Left kidney (tissue), 8 donors: Measurements from ENCODE around the gene TIMM44. TPM values are rescaled to one million over a fixed set of nuclear protein-coding genes. Genes with fewer than 3 reads are reported as not detected.

Experiments used
- DNase-seq: peaks from one replicate; pipeline ENCODE4 v3.0.0-alpha.2; 2013
- long read RNA-seq, 8 donors: transcript quantifications; one replicate each; lab custom pipeline, GENCODE V29; 2026
- polyA plus RNA-seq: library from polyadenylated mRNA; unstranded; fragments of 120-200 nt; gene quantifications from one replicate; pipeline ENCODE4 v1.2.1, GENCODE V29; 2013; ENCODE audit not compliant: insufficient read length

TIMM44 gene, protein sequence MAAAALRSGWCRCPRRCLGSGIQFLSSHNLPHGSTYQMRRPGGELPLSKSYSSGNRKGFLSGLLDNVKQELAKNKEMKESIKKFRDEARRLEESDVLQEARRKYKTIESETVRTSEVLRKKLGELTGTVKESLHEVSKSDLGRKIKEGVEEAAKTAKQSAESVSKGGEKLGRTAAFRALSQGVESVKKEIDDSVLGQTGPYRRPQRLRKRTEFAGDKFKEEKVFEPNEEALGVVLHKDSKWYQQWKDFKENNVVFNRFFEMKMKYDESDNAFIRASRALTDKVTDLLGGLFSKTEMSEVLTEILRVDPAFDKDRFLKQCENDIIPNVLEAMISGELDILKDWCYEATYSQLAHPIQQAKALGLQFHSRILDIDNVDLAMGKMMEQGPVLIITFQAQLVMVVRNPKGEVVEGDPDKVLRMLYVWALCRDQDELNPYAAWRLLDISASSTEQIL
- 46.7 TPM for polyA plus RNA-seq
- long read RNA-seq, donor 1, transcript TIMM44-201 (13 exons, 2,075 nt) = major isoform, 8 of 16 reads
- long read RNA-seq, donor 1, transcript TIMM44-211 (3 exons, 556 nt) = minor isoform, 7 of 16 reads
- long read RNA-seq, donor 1, partial matches to known transcripts = 0 of 16 reads
- long read RNA-seq, donor 1, other reads (novel, unspliced or antisense) = 0 of 16 reads
- long read RNA-seq, donor 2, transcript TIMM44-211 (3 exons, 556 nt) = minor isoform, 7 of 21 reads
- long read RNA-seq, donor 2, transcript TIMM44-201 (13 exons, 2,075 nt) = major isoform, 9 of 21 reads
- long read RNA-seq, donor 2, partial matches to known transcripts = 0 of 21 reads
- long read RNA-seq, donor 2, other reads (novel, unspliced or antisense) = 0 of 21 reads
- long read RNA-seq, donor 3, transcript TIMM44-210 (1 exons, 2,227 nt) = minor isoform, 6 of 27 reads
- long read RNA-seq, donor 3, transcript TIMM44-201 (13 exons, 2,075 nt) = major isoform, 10 of 27 reads
- long read RNA-seq, donor 3, partial matches to known transcripts = 7 of 27 reads
- long read RNA-seq, donor 3, other reads (novel, unspliced or antisense) = 0 of 27 reads
- long read RNA-seq, donor 4, partial matches to known transcripts = 0 of 3 reads
- long read RNA-seq, donor 4, other reads (novel, unspliced or antisense) = 0 of 3 reads
- long read RNA-seq, donor 5, transcript TIMM44-201 (13 exons, 2,075 nt) = major isoform, 9 of 22 reads
- long read RNA-seq, donor 5, transcript TIMM44-211 (3 exons, 556 nt) = minor isoform, 5 of 22 reads
- long read RNA-seq, donor 5, partial matches to known transcripts = 0 of 22 reads
- long read RNA-seq, donor 5, other reads (novel, unspliced or antisense) = 0 of 22 reads
- long read RNA-seq, donor 6, transcript TIMM44-210 (1 exons, 2,227 nt) = minor isoform, 8 of 23 reads
- long read RNA-seq, donor 6, transcript TIMM44-211 (3 exons, 556 nt) = major isoform, 9 of 23 reads
- long read RNA-seq, donor 6, transcript TIMM44-201 (13 exons, 2,075 nt) = minor isoform, 5 of 23 reads
- long read RNA-seq, donor 6, partial matches to known transcripts = 0 of 23 reads
- long read RNA-seq, donor 6, other reads (novel, unspliced or antisense) = 0 of 23 reads
- long read RNA-seq, donor 7, transcript TIMM44-211 (3 exons, 556 nt) = minor isoform, 5 of 22 reads
- long read RNA-seq, donor 7, transcript TIMM44-201 (13 exons, 2,075 nt) = major isoform, 11 of 22 reads
- long read RNA-seq, donor 7, partial matches to known transcripts = 0 of 22 reads
- long read RNA-seq, donor 7, other reads (novel, unspliced or antisense) = 0 of 22 reads
- long read RNA-seq, donor 8, partial matches to known transcripts = 0 of 7 reads
- long read RNA-seq, donor 8, other reads (novel, unspliced or antisense) = 0 of 7 reads

DNA sequence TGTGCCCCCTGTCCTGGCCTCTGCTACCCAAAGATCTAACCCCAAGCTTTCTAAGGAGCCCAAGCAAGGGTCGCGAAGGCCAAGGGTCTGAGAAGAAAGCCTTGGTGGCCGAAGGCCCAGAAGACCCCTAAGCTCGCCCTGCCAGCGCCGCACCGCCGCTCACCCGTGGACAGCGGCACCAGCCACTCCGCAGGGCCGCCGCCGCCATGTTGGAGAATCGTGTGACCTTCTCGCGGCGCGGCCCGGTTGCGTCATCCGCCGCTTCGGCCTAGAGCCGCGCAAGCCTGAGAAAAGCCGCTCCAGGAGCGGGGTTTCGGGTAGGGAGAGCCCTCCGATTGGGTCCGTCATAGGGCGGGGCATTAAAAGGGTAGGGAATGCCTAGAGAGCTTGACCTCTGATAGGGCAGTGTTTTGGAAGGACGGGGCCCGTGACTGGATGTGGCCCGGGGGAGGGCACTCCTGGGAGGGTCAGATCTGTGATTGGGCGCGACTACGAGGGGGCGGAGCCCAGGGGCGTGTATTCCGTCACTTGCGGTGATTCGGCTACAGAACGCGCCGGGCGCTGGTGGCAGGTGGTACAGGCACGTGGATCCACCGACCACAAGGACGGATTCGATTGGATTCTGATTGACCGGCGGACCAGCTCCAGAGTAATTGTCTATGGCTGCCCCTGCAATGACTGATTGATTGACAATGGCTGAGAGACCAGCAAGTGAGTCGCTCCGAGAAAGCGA, at the start of gene TIMM44:
TIMM44 (minus strand) TSS at position 223 of the 733 bp plus-strand sequence; CDS start at position 208, 15 bp downstream.
- DNase-seq = peak; percentile 99

DNA sequence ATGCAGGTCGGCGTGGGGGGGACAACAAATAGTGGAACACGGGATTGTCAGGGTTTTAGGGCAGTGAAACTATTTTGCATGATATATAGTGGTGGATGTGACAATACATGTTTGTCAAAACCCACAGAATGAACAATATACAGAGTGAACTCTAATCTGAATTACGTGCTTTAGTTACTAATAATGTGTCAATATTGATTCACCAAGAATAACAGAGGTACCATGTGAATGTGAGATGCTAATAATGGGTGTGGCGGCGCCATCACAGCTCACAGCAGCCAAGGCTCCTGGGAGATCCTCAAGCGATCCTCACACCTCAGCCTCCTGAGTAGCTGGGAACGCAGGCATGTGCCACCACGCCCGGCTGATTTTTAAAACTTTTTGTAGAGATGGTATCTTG, 49.1 kb upstream of the TIMM44 start:
- DNase-seq = no peak

DNA sequence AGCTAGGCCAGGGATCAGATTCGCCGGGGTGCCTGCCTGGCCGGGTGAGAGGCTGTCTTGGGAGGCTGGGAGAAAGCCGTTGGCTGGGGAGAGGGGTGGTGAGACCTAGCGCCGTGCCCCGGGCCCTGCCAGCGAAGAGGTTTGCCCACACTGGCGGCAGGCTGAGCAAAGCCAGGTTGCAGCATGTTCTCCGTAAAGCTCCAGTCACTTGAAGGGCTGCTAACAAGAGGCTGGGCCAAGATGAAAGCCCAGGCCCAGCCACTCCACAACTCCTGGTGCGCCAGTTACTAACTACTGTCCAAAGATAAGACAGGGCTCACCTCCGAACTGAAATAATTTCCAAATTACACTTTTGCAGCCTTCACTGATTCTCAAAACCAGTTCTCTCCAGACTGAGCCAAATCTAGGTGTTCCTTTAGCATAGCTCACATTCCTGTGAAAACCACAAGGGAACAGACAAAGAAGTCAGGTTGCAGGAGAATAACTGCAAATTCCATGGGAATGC, 45.7 kb upstream of the TIMM44 start:
- no peak for DNase-seq

DNA sequence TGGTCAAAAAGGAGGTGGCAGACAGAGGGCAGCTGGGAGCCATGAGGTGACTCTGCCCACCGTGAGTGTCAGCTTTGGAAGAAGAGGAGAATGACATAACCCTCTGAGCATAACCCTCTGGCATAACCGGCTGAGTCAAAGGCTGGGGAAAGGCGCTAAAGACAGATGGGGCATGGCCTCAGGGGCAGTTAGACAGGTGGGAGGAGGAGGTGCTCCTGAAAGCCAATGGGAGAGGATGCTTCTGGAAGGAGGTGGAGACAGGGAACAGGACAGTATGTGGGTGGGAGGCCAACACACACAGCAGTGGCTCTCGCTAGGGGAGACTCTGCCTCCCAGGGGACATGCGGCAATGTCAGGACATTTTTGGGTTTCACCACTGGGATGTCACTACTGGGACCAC, 44.8 kb upstream of the TIMM44 start:
- no peak for DNase-seq

DNA sequence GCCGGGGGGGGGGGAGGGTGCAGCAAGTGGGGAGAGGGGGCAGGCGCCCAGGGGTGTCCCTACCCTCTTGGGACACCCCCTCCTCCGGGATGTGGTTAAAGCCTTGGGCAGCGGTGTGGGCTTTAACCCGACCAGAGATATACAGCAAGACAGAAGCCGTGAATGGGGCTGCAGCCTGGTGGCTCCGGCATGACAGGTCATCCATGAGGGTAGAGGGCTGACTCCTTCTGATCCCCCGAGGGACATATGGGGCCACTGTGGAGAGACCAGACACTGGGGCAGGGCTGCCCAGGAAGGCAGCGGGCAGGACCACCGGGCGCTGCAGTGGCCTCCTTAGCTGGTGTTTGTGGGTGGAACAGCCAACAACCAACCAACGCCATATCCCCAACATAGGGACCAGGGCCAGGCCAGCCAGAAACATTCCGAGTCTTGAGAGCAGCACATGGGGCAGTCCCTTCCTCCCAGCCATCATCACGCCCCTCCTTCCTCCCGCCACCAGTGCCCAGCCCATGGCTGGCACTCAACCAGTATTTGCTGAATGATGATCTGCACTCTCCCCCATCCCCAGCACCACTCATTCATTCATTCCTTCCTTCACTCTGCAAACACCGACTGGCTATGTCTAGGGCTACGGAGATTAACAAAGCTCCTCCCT, 43.8 kb upstream of the TIMM44 start:
- no peak for DNase-seq

DNA sequence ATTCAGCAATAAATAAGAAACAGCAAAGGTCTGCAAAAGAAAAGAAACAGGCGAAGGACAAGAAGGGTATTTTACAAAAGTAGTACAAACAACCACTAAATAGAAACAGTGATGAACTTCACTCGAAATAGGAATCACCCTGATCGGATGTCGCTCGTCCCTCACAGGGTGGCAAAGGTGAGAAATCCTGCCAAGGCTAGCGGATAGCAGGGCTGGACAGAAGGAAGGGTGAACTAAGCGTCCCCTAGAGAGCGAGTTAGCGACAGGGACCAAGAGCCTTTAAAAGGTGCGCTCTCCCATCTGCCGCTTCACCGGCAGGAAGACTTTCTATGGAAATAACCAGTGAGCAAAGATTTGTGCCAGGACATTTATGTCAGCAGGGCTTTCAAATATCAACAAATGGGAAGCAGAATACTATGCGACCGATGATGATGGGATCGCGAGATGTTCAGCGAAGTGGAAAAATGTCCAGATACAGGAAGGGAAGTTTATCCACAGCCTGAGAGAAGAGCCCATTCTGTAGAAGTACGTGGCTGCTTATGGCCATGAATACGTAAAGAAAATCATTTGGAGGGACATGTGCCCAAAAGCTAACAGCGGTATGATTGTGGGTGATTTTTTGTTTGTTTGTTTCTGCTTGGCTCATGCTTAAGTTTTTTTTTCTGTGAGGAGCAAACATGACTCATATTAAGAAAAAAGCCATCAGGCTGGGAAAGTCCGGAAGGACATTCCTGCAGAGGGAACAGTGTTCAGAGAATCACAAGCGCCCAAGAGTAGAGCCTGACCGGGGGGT, 43.1 kb upstream of the TIMM44 start:
- no peak for DNase-seq

DNA sequence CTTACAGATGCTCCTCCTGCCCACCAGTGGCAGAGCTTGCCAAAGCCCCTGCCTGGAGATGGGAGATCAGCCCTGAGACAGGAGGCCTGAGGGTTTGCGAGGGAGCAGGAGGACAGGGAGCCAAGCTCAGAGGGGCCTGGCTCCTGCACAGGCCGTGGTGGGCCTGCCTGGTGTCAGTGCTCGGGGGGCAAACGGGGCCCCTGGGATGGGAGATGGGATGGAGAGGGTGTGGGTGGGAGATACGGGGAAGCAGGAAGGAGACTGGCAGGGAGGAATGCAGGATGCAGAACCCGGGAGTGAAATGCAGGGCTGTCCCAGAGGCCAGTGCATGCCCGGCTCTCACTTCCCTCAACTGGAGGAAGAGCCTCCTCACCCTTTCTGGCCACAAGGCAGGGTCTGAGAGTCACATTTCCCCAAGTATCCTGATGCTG, 42.0 kb upstream of the TIMM44 start:
- no peak for DNase-seq

DNA sequence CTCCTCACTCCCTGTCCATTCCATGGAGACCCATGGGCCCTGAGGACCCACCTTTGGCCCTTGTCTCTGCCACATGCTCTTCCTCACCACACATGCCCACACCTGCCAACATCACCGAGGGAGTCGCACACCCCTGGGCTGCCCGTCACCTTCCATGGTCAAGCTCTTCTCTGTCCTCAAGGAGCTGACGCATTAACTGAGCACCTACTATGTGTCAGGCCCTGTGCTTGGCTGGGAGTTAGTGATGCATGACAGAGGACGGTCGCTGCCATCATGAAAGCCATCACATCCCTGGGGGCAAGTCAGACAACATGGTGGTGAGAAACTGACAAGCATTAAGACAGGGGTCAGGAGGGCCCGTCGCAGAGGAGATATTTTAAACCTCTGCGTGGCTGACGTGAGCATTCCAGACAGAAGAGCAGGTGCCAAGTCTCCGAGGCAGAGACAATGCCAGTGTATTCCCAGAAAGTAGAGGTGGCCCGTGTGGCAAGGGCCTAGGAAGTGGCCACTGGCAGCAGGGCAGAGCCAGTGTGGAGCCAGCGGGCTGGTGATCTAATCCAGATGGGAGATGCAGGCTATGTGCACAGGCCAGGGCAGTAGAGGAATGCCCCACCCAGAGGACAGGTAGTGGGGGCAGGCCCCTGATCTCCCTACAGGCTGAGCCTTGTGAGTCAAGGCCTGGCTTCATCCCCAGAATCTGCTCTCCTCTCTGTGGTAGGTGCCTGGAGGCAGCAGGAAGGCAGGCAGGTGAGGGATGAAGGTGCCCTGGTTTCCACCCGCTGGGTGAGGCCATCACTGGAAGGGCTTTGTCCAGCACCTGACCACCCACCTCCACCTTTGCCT, 40.8 kb upstream of the TIMM44 start:
- no peak for DNase-seq

DNA sequence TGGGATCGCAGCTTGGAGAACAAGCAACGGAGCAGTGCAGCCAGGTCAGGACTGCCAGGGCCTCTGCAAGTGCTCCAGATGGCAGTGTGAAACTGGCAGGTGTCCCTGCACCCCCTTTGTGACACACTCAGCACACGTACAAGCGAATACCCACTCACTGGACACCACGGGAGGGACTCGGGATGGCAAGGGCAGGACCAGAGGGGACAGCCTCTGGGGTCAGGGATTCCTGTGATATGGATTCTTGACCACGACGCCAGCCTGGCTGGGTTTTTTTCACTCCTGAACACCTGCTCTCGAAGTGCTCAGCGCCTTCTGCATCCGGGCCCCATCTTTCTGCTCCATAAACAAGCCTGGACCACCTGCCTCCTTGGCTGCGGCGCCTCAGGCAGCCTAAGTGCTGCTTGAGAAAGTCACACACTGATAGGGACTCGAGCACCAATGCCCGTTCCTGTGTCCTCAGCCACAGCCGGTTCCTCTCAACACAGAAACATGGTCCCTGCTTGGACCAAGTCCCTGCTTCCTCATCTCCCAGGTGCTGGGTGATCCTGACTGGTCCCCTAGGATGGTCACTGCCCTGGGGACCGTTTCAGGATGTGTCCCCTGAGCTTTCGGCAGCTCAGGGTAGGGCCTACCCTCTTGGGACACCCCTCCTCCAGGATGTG, 40.0 kb upstream of the TIMM44 start:
- no peak for DNase-seq

DNA sequence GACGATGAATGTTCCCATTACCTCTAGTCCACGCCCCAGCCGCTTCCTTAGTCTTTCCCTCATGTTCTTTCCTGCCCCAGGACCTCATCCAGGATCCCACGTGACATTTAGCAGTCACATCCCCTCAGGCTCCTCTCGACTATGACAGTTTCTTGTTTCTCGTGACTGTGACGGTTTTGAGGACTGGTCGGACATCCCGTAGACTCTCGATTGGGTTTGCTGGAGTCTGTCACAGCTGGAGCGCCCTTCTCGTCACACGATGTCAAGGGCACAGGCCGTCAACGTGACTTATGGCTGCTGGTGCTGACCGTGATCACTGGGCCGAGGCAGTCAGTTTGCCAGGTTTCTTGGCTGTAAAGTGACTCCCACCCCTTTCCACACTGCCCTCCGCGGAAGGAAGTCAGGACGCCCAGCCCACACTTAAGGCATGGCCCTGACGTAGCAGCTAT, 39.2 kb upstream of the TIMM44 start:
- peak; percentile 48 for DNase-seq

DNA sequence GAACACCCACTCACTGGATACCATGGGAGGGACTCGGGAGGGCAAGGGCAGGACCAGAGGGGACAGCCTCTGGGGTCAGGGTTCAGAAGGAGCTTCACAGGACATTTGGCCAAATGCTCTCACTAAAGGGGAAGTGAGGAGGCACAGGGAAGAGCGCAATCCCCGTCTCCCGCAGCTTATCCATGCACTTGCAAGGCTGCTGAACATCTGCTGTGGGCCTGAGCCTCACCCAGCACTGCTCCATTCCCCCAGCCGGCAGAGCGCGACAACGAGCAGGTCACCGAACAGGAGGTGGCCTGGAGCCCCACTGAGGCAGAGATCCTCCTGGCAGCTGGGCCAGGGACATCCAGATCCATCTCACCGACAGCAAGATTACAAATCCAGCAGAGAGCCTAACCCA, 38.6 kb upstream of the TIMM44 start:
- no peak for DNase-seq

DNA sequence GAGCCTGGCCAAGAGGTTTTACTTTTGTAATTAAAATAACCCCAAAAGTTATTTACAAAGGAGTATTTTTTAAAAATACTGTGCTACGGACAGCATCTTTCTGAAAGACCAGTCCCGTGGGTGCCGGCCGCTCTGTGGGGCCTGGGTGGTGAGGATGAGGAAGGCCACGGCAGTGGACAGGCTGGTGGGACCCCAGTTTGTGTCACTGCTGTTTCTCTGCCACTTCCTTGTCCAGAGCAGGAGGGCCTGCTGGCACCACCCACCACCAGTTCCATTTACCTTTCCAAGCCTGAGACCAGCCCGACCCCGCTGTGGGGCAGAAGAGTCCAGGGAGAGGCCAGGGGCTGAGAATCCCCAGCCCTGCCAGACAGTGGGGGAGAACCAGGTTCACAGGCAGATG, 38.2 kb upstream of the TIMM44 start:
- DNase-seq = no peak

DNA sequence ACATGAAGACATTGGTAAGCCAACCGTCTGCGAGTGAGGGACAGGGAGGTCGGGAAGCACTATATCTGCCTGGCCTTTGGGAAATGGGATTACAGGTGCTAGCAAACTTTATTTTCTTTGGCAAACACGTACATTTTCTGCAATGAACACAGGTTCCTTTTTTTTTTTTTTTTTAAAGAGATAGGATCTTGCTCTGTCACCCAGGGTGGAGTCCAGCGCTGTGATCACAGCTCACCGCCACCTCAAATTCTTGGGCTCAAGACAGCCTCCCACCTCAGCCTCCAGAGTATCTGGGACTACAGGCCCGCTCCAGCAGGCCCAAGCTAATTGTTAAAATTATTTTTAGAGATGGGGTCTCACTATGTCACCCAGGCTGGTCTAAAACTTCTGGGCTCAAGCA, 37.7 kb upstream of the TIMM44 start:
- DNase-seq = no peak

DNA sequence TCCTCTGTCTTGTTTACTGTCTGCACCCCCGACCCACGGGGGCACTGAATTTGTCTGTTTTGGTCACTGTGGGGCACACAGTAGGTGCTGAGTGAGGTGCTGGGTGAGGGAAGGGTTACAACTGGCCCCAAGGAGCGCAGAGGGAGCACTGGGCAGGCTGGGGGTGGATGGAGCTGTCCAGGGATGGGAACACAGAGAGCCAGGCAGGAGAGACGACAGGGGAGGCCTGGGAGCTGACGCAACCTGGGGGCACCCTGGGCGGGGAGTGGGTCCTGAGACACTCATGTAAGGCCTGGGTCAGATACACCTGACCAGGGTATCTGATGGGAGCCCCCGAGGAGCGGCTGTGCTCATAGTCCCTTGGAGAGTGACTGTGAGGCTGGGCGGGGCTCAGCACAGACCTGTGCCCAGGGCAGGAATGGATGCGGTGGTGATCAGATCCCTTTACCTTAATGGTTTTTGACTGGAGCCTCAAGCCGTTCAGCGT, 37.2 kb upstream of the TIMM44 start:
- no peak for DNase-seq

DNA sequence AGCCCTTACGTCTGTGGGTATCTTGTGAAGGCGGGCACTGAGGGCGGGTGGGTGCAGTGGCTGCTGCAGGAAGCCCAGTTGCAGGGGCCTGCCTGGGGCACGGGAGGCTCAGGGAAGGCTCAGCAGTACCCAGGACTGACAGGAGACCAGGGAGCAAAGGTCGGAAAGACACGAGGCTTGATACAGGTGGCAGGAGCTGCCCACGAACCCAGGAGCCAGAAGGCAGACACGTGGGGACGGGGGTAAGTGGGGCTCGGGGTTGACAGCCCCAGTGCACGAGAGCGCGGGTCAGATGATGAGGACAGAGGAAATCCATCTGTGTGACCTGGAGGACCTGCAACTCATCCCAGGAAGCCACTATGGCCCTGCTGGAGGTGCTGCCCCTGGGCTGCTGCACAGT, 36.7 kb upstream of the TIMM44 start:
- DNase-seq = no peak

DNA sequence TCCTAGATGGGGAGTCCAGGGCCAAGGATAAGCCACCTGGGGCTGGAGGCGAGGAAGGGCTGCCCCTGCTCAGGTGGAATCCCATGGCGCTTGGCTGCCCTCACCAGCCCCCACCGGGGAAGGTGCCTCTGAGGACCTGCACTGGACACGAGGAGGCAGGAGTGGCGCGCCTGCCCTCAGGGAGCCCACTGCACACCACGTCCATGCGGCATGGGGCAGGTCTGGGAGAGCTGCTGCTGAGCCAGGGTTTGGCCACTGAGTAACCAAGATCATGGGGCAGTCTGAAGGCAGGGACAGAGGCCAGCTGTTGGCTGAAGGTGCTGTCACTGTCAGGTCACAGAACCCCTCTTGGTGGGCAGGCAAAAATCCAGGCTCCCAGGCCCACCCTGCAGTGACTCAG, 36.1 kb upstream of the TIMM44 start:
- DNase-seq = no peak

DNA sequence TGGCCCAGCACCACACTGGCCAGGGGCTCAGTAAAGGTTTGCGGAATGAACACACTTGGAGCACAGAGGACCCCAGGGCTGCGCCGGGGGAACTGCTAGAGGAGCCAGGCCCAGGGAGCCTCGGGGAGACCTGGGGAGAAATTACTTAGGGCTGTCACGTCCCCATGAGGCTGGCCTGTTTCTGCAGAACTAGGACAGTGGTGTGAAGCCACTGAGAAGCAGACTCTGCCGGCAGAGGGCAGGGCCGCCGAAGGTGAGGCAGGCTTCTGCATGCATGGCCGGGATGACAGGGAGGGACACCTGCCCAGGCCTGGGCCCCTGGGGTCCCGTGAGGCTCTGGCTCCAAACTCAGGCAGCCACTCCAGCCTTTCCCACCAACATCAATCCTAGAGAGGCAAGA, 35.5 kb upstream of the TIMM44 start:
- DNase-seq = no peak
